GM23248 (cell line): ENCODE measurements around the gene LEFTY1.

Experiments used
- EZH2 ChIP-seq: fragments of 200-600 bp; sonication (generic); IDR thresholded peaks from 2 replicates; pipeline ENCODE4 v1.6.1; 2018; ENCODE audit warnings: antibody characterized with exemption, mild to moderate bottlenecking; ENCODE audit not compliant: insufficient read depth, poor library complexity, severe bottlenecking
- EZH2phosphoT487 ChIP-seq: fragments of 200-600 bp; sonication (generic); IDR thresholded peaks from 2 replicates; pipeline ENCODE4 v1.6.1; 2018; ENCODE audit warnings: antibody characterized with exemption, moderate library complexity, mild to moderate bottlenecking, low read depth; ENCODE audit not compliant: insufficient read depth

DNA sequence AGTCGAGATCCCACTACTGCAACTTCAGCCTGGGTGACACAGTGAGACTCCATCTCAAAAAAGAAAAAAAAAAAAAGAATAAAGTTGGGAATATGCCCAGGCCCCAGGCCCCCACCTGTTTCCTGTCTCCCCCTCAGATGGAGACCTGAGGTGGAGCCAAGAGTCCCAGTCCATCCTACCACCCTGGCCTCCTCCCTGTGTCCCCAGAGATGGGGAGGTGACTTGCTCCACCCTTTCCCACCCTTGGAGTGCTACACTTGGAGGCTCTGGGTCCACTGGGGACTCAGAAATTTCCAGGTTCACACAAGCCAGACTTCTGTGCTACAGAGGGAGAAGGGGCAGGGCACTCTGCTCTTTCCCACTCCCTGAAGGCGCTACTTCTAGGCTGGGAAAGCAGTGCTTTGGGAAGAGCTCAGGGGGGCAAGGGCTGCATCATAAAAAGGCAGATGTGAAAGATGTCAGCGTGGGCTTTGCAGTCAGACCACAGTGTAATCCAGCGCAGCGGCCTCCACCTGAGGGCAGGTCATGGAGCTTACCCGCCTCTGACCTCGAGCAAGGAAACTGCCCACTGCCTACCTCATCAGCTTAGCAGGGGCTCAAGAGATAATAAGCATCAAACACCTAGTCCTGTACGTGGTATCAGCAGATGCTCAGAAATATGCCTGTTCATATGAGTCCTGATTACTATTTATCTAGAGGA, 20.2 kb downstream of the LEFTY1 start:
- TF ChIP-seq EZH2 (no peak), EZH2phosphoT487 (no peak)
